Measurements from ENCODE around the gene B4GALT6. TPM values are rescaled to one million over a fixed set of nuclear protein-coding genes. Genes with fewer than 3 reads are reported as not detected.

The B4GALT6 gene
- total RNA-seq, 4 donors from 2014 or later, result 1.5 to 11.8 (median 3.9) TPM

DNA sequence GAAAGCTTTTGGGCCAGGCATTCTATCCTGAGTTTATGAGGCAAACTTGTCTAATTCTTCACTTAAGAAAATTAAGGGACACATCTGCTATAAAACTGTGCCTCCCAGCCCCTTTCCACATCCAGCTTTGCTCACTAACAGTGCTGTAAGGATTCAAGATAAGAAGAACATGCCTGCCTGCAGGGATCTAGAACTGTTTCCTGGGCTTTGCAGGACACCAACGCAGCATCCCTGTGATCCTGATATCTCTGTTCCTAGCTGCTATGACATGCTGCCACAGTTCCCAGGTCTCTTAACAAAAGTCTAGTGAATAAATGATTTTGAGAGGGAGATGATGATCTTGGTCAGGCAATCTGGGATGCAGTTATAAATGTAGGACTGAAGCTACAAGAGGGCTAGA is 12.4 kb downstream of the B4GALT6 start:
- TF ChIP-seq CTCF (IDR thresholded peaks at IDR 0.05), result no peak
- TF ChIP-seq POLR2A (IDR thresholded peaks at IDR 0.05), result no peak
- H3K27ac ChIP-seq, result no peak overlapping the region
- no peaks in the 10 kb centered on the region for H3K36me3 ChIP-seq
- H3K9me3 ChIP-seq, result no peaks in the 10 kb centered on the region
- intact Hi-C loops (cut with DNase I; ENCODE audit: low total_unique reads), result no loop called here
- no peaks in the 10 kb centered on the region for H3K27me3 ChIP-seq
- H3K4me3 ChIP-seq, result no peak overlapping the region
- H3K4me1 ChIP-seq, result no peaks in the 10 kb centered on the region
- DNase-seq, result no peak

DNA sequence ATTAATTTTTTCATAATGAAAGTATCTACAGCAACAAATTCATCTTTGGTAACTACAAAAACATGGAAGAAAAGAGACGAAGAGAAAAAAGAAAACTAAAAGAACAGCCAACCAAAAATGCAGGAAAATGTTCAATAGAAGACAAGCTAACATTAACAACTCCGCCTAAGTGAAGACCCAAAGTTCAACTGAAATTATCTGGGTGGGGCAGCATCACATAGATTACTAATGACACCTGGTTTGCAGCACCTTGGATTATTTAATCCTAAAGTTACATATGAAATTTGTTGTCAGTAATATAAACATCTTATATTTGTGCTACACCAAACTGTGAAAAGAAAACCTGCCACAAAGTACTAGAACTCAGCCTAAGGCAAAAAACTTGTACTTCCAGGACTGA is 14.8 kb downstream of the B4GALT6 start:
- H3K9me3 ChIP-seq, result no peaks in the 10 kb centered on the region
- H3K4me1 ChIP-seq, result no peaks in the 10 kb centered on the region
- no peak for DNase-seq
- no peaks in the 10 kb centered on the region for H3K36me3 ChIP-seq
- intact Hi-C loops (cut with DNase I; ENCODE audit: low total_unique reads), result no loop called here
- no peak overlapping the region for H3K4me3 ChIP-seq
- no peaks in the 10 kb centered on the region for H3K27me3 ChIP-seq
- no peak for TF ChIP-seq POLR2A (IDR thresholded peaks at IDR 0.05)
- no peak for TF ChIP-seq CTCF (IDR thresholded peaks at IDR 0.05)
- no peak overlapping the region for H3K27ac ChIP-seq

GRCh38 chr18:31667185-31667584 is 17.2 kb downstream of the B4GALT6 start:
- H3K36me3 ChIP-seq, result no peaks in the 10 kb centered on the region
- no peaks in the 10 kb centered on the region for H3K27me3 ChIP-seq
- no peaks in the 10 kb centered on the region for H3K9me3 ChIP-seq
- H3K27ac ChIP-seq, result no peak overlapping the region
- no peaks in the 10 kb centered on the region for H3K4me1 ChIP-seq
- TF ChIP-seq CTCF (IDR thresholded peaks at IDR 0.05) (no peak), POLR2A (IDR thresholded peaks at IDR 0.05) (no peak)
- no peak for DNase-seq
- intact Hi-C loops (cut with DNase I; ENCODE audit: low total_unique reads), result no loop called here
- no peak overlapping the region for H3K4me3 ChIP-seq

DNA sequence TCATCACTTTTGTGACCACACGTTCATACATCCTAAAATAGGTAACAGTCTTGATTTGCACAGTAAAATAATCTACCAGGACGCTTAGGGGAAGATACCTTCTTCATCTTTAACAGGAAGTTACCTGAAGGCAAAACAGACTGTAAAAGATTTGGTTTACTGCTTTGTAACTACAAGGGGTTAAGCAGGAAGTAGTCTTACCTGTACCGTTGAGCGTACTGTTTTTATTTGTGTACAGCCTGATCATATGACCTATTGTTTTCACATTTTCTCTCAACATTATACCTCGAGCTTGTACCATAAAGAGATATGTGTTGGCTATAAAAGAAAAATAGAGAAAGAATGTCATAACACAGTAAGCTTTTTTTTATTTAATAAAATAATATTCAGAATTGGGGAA is 18.3 kb downstream of the B4GALT6 start:
- Histone ChIP-seq H3K27ac (no peak overlapping the region), H3K4me3 (no peak overlapping the region), H3K36me3 (no peaks in the 10 kb centered on the region), H3K9me3 (no peaks in the 10 kb centered on the region), H3K27me3 (no peaks in the 10 kb centered on the region), H3K4me1 (no peaks in the 10 kb centered on the region)
- intact Hi-C loops (cut with DNase I; ENCODE audit: low total_unique reads), result no loop called here
- TF ChIP-seq CTCF (IDR thresholded peaks at IDR 0.05) (no peak), POLR2A (IDR thresholded peaks at IDR 0.05) (no peak)
- DNase-seq, result no peak

DNA sequence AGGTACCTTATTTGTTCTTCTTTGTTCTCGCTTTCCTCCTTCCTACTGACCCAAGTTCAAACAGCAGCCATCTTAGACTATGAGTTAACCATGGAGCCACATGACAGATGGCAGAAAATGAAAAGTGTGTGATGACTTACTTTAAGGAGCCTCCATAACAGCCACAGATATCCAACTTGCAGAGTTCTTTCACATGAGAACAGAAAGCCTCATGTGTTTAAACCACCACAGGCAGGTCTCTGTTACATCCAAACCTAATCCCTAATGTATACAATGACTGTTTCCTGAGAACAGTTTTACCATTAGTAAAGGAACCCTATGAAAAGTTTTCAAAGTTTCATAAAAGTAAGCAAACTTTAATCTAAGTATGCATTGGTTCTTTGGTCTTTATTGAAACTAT is 20.3 kb downstream of the B4GALT6 start:
- Histone ChIP-seq H3K9me3 (no peaks in the 10 kb centered on the region), H3K4me3 (no peak overlapping the region), H3K27ac (no peak overlapping the region), H3K4me1 (no peaks in the 10 kb centered on the region), H3K27me3 (no peaks in the 10 kb centered on the region), H3K36me3 (no peaks in the 10 kb centered on the region)
- intact Hi-C loops (cut with DNase I; ENCODE audit: low total_unique reads), result no loop called here
- DNase-seq, result no peak
- no peak for TF ChIP-seq POLR2A (IDR thresholded peaks at IDR 0.05)
- TF ChIP-seq CTCF (IDR thresholded peaks at IDR 0.05), result no peak

All from uterus (tissue), 4 donors.